Loucy (cell line): ENCODE measurements around the gene MAGEL2.

Experiments used
- CTCF ChIP-seq: fragments of 200-600 bp; sonication (generic); conservative IDR thresholded peaks from 2 replicates; pipeline ENCODE4 v1.5.1; 2014; ENCODE audit warnings: mild to moderate bottlenecking, antibody characterized with exemption, low read length
- EZH2phosphoT487 ChIP-seq: fragments of 200-600 bp; IDR thresholded peaks from 2 replicates; pipeline ENCODE4 v1.6.1; 2018; ENCODE audit warnings: antibody characterized with exemption, mild to moderate bottlenecking, moderate library complexity, borderline replicate concordance

- TF ChIP-seq CTCF, result no peak
- TF ChIP-seq EZH2phosphoT487, result no peak
Measured at GRCh38 chr15:23595368-23595767, 52.3 kb downstream of the MAGEL2 start.
